C1 segment of cervical spinal cord (tissue), 14 donors: ENCODE measurements around the gene DEPDC4.

ENCODE experiments used
- DNase-seq, 14 donors: peaks; one replicate each; lab custom pipeline; 2025; lab: John Stamatoyannopoulos, UW

Gene DEPDC4

GRCh38 chr12:100214518-100214917 is 52.4 kb downstream of the DEPDC4 start:
- DNase-seq, result no peak

- no peak for DNase-seq
Measured at GRCh38 chr12:100213016-100213891, 53.6 kb downstream of the DEPDC4 start.

- no peak for DNase-seq
Measured at GRCh38 chr12:100211698-100212097, 55.2 kb downstream of the DEPDC4 start.

- no peak for DNase-seq
Measured at GRCh38 chr12:100208834-100209233, 58.0 kb downstream of the DEPDC4 start.

- no peak for DNase-seq
Measured at GRCh38 chr12:100207311-100207710, 59.6 kb downstream of the DEPDC4 start.

GRCh38 chr12:100201604-100202423 is 65.1 kb downstream of the DEPDC4 start:
- DNase-seq, result no peak

- peak in 13 of 14 donors; percentile 17 to 90 (median 86) for DNase-seq
Measured at GRCh38 chr12:100200463-100201181, 66.3 kb downstream of the DEPDC4 start, which contains the start of gene ACTR6. ACTR6 (plus strand) TSS chr12:100200815; CDS start chr12:100200852, 37 bp downstream.

- DNase-seq, result peak in 10 of 14 donors; percentile 9 to 53 (median 31)
Measured at GRCh38 chr12:100199347-100200149, 67.3 kb downstream of the DEPDC4 start.

GRCh38 chr12:100199023-100199346 is 67.9 kb downstream of the DEPDC4 start:
- DNase-seq, result no peak

- DNase-seq, result no peak
Measured at GRCh38 chr12:100197486-100197885, 69.4 kb downstream of the DEPDC4 start.

GRCh38 chr12:100193085-100193484 is 73.8 kb downstream of the DEPDC4 start:
- no peak for DNase-seq
